ENCODE results near the gene TMEM69. TPM values are rescaled to one million over a fixed set of nuclear protein-coding genes. Genes with fewer than 3 reads are reported as not detected.
"Not testable (repeated sequence)": the region's sequence is repeated elsewhere in the genome, so short reads cannot be mapped to it uniquely, and the experiment has no call there.

The TMEM69 gene
- total RNA-seq, 4 donors from 2014 or later: 12.0 to 52.7 (median 30.8) TPM

- H3K27me3 ChIP-seq: no peaks in the 10 kb centered on the region
- H3K27ac ChIP-seq: peak overlapping the region in 1 of 4 donors; percentile 0
- DNase-seq: no peak
- H3K4me3 ChIP-seq: no peak overlapping the region
- intact Hi-C loops (cut with DNase I): no loop called here
- WGBS, 2 donors: 47 to 56% methylated on average over 1 of the region's 1 CpG
- peaks cover 0 to 16% (median 0%) of the 10 kb centered on the region in 3 donors for H3K36me3 ChIP-seq
- peaks cover 0 to 61% (median 13%) of the 10 kb centered on the region in 3 donors for H3K4me1 ChIP-seq
- H3K9me3 ChIP-seq: no peaks in the 10 kb centered on the region
- TF ChIP-seq POLR2A (IDR thresholded peaks at IDR 0.05) (no peak), CTCF (IDR thresholded peaks at IDR 0.05) (no peak)
Measured at GRCh38 chr1:45669379-45669778, 18.6 kb upstream of the TMEM69 start.

DNA sequence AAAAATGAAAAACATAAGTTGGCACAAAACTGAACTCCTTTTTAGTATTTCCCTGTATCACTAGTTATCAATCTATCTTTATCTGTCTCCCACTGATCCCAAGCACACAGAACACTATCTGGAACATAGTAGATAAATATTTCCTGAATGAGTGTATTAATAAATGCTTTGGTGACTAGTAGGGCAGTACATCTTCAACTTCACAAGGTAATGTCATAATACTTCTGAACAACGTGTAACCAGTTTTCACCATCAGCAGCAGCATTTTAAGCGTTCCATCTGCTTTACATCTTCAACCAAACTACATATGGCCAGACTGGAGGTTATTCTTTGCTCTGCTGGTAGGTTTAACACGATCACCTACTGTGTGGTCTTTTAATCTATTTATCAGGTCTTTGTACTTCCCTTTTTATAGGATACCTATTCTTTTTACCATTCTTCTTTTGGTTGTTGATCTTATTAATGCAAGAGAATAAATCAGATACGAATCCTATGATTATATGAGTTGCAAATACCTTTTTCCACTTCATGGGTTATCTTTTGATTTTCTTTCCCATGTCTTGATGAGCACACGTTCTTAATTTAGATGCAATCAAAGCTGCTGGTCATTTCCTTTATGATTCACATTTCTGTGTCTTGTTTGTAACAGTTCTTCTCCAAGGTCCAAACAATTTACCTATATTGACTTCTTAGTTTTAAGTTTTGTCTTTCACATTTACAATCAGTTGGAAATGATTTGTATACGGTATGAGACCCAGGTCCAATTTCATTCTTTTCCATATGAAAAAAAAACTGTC, 17.9 kb upstream of the TMEM69 start:
- peaks cover 0 to 11% (median 0%) of the 10 kb centered on the region in 3 donors for H3K36me3 ChIP-seq
- H3K27ac ChIP-seq: no peak overlapping the region
- intact Hi-C loops (cut with DNase I): no loop called here
- H3K27me3 ChIP-seq: no peaks in the 10 kb centered on the region
- TF ChIP-seq POLR2A (IDR thresholded peaks at IDR 0.05) (no peak), CTCF (IDR thresholded peaks at IDR 0.05) (no peak)
- DNase-seq: no peak
- no peaks in the 10 kb centered on the region for H3K9me3 ChIP-seq
- 65 to 70% methylated on average over 6 of the region's 6 CpGs for WGBS, 2 donors
- H3K4me3 ChIP-seq: no peak overlapping the region
- peaks cover 0 to 63% (median 16%) of the 10 kb centered on the region in 3 donors for H3K4me1 ChIP-seq

DNA sequence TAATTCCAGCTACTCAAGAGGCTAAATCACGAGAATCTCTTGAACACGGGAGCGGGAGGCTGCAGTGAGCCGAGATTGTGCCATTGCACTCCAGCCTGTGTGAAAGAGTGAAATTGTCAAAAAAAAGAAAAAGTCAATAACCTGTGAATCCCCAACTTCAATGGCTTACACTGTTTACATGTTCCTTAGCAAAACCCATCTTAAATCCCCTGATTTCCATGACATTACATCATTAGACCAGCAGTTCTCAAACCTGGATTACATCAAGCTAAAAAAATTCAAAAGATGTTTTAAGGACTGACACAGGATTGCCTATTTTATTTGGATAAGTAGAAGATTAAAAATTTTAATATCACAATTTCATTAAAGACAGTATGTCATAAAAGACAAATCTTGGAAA, 14.0 kb upstream of the TMEM69 start:
- TF ChIP-seq POLR2A (IDR thresholded peaks at IDR 0.05): no peak
- no peak for TF ChIP-seq CTCF (IDR thresholded peaks at IDR 0.05)
- H3K27ac ChIP-seq: no peak overlapping the region
- no peaks in the 10 kb centered on the region for H3K9me3 ChIP-seq
- H3K27me3 ChIP-seq: no peaks in the 10 kb centered on the region
- peaks cover 4 to 85% (median 34%) of the 10 kb centered on the region in 3 donors for H3K4me1 ChIP-seq
- DNase-seq: no peak
- H3K4me3 ChIP-seq: no peak overlapping the region
- WGBS, 2 donors: 93 to 95% methylated on average over 4 of the region's 4 CpGs
- intact Hi-C loops (cut with DNase I): no loop called here
- peaks cover 0 to 11% (median 0%) of the 10 kb centered on the region in 3 donors for H3K36me3 ChIP-seq

- no peak overlapping the region for H3K4me3 ChIP-seq
- no peak for DNase-seq
- peaks cover 9 to 85% (median 36%) of the 10 kb centered on the region in 3 donors for H3K4me1 ChIP-seq
- H3K9me3 ChIP-seq: no peaks in the 10 kb centered on the region
- no peak overlapping the region for H3K27ac ChIP-seq
- no peak for TF ChIP-seq CTCF (IDR thresholded peaks at IDR 0.05)
- no peak for TF ChIP-seq POLR2A (IDR thresholded peaks at IDR 0.05)
- WGBS, 2 donors: 82 to 85% methylated on average over 5 of the region's 5 CpGs
- peaks cover 0 to 11% (median 0%) of the 10 kb centered on the region in 3 donors for H3K36me3 ChIP-seq
- intact Hi-C loops (cut with DNase I): no loop called here
- H3K27me3 ChIP-seq: no peaks in the 10 kb centered on the region
Measured at GRCh38 chr1:45674478-45674877, 13.5 kb upstream of the TMEM69 start.

- Histone ChIP-seq H3K4me1 (peaks cover 27 to 87% (median 50%) of the 10 kb centered on the region in 3 donors), H3K36me3 (peaks cover 0 to 11% (median 0%) of the 10 kb centered on the region in 3 donors)
- H3K9me3 ChIP-seq; H3K27me3 ChIP-seq; DNase-seq; H3K4me3 ChIP-seq; H3K27ac ChIP-seq; intact Hi-C loops (cut with DNase I): not testable (repeated sequence)
- WGBS, 2 donors: 84 to 97% methylated on average over 4 to 5 of the region's 7 CpGs
Measured at GRCh38 chr1:45676553-45676952, 11.4 kb upstream of the TMEM69 start.

Measured in esophagus squamous epithelium (tissue), 5 donors.